ENCODE measurements around the gene TRIM63. TPM values are rescaled to one million over a fixed set of nuclear protein-coding genes. Genes with fewer than 3 reads are reported as not detected.

The TRIM63 gene
- total and polyA plus RNA-seq, 2 of the 13 experiments (the other 11 are each of a cell fraction or from before 2014, with no cell fraction given) = not detected

DNA sequence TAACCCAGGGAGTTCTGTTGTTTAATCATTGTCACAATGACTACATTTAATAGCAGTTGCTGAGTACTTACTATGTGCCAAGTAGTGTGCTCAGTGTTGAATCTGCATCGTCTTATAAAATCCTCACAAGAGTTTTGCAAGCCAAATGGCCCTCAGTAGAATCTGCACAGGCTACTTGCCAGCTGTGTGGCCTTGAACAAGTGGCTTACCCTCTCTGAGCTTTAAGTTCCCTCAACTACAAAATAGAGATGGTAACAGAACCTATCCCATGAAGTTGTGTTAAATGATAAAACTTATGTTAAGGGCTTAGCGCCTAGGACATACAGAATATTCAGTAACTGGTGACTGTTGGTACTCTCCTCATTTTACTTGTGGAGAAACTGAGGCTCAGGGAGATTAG, 12.4 kb downstream of the TRIM63 start:
- intact Hi-C loops (cut with micrococcal nuclease; ENCODE audit: unreplicated experiment) (no loop called here), in situ Hi-C loops (cut with HindIII; ENCODE audit: extremely low pct_ligation_motif_present, low pct_unique_long_range_greater_than_20kb) (no loop called here)
- H3K9me3 ChIP-seq (ENCODE audit: low read length) = no peaks in the 10 kb centered on the region
- H2AFZ ChIP-seq (ENCODE audit: low read length) = no peak overlapping the region
- H3K27me3 ChIP-seq (ENCODE audit: control insufficient read depth in 1 of 2, insufficient read depth in 2 of 2, low read length in 2 of 2) = peaks cover 3 to 49% of the 10 kb centered on the region in 2 experiments; a peak in 3 of 5 replicates
- ATAC-seq (no peak), FAIRE-seq (no peak), DNase-seq (ENCODE audit: low spot score) (no peak)
- ChIA-PET CTCF (ENCODE audit: low intra/inter-chr PET ratio, low total read pairs) (no interaction called here), POLR2A (no interaction called here)
- no TSS peak for BruUV-seq (replicated peaks)
- no peak overlapping the region for H3K4me2 ChIP-seq (ENCODE audit: low read depth, low read length)
- no peaks in the 10 kb centered on the region for H3K79me2 ChIP-seq (ENCODE audit: insufficient read depth, low read length)
- H3K27ac ChIP-seq (ENCODE audit: extremely low read length, insufficient read depth, low read length) = no peak overlapping the region
- no peak overlapping the region for H3K4me3 ChIP-seq (replicated peaks in 1 of 3; ENCODE audit: insufficient read depth in 1 of 3, low read depth in 2 of 3, low read length in 3 of 3)
- no peak overlapping the region for H3K9ac ChIP-seq (ENCODE audit: insufficient read depth, low read depth, low read length)
- H4K20me1 ChIP-seq (ENCODE audit: insufficient read depth, low read length) = no peaks in the 10 kb centered on the region
- whole genome bisulfite sequencing (ENCODE audit: low lambda C conversion rate) = 30% methylated on average over 2 of the region's 2 CpGs
- no peaks in the 10 kb centered on the region for H3K36me3 ChIP-seq (replicated peaks in 1 of 2; ENCODE audit: control insufficient read depth in 1 of 2, insufficient read depth in 2 of 2, low read length in 2 of 2)
- no peaks in the 10 kb centered on the region for H3K4me1 ChIP-seq (ENCODE audit: insufficient read depth, low read length)
- no peak for TF ChIP-seq ZNF850 (CRISPR knock-in tag; conservative IDR thresholded peaks at IDR 0.05)
- no peak for TF ChIP-seq THAP8 (CRISPR knock-in tag; IDR thresholded peaks at IDR 0.05; ENCODE audit: borderline replicate concordance)
- TF ChIP-seq, protein P1, sequence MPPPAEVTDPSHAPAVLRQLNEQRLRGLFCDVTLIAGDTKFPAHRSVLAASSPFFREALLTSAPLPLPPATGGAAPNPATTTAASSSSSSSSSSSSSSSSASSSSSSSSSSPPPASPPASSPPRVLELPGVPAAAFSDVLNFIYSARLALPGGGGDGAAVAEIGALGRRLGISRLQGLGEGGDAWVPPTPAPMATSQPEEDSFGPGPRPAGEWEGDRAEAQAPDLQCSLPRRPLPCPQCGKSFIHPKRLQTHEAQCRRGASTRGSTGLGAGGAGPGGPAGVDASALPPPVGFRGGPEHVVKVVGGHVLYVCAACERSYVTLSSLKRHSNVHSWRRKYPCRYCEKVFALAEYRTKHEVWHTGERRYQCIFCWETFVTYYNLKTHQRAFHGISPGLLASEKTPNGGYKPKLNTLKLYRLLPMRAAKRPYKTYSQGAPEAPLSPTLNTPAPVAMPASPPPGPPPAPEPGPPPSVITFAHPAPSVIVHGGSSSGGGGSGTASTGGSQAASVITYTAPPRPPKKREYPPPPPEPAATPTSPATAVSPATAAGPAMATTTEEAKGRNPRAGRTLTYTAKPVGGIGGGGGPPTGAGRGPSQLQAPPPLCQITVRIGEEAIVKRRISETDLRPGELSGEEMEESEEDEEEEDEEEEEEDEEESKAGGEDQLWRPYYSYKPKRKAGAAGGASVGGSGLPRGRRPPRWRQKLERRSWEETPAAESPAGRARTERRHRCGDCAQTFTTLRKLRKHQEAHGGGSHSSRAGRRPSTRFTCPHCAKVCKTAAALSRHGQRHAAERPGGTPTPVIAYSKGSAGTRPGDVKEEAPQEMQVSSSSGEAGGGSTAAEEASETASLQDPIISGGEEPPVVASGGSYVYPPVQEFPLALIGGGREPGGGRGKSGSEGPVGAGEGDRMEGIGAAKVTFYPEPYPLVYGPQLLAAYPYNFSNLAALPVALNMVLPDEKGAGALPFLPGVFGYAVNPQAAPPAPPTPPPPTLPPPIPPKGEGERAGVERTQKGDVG (CRISPR knock-in tag; IDR thresholded peaks at IDR 0.05; ENCODE audit: borderline replicate concordance) = no peak
- no peak for TF ChIP-seq ETV6 (CRISPR knock-in tag; conservative IDR thresholded peaks at IDR 0.05)
- no peak for TF ChIP-seq PHB2 (IDR thresholded peaks at IDR 0.05; ENCODE audit: partially characterized antibody)
- no peak for TF ChIP-seq CSRNP2 (CRISPR knock-in tag; conservative IDR thresholded peaks at IDR 0.05; ENCODE audit: low read depth)
- TF ChIP-seq, protein P2, sequence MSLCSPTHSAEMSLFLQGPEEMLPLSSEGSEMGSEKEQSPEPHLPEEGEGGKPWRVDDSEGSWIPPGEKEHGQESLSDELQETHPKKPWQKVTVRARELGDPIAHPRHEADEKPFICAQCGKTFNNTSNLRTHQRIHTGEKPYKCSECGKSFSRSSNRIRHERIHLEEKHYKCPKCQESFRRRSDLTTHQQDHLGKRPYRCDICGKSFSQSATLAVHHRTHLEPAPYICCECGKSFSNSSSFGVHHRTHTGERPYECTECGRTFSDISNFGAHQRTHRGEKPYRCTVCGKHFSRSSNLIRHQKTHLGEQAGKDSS (CRISPR knock-in tag; IDR thresholded peaks at IDR 0.05; ENCODE audit: borderline replicate concordance, low read depth) = no peak
- no peak for TF ChIP-seq HOXA9 (CRISPR knock-in tag; IDR thresholded peaks at IDR 0.05; ENCODE audit: borderline replicate concordance)
- TF ChIP-seq REPIN1 (CRISPR knock-in tag; IDR thresholded peaks at IDR 0.05; ENCODE audit: borderline replicate concordance, low read depth) = no peak
- no peak for TF ChIP-seq JARID2 (CRISPR knock-in tag; IDR thresholded peaks at IDR 0.05; ENCODE audit: insufficient replicate concordance)
- TF ChIP-seq, protein P3, sequence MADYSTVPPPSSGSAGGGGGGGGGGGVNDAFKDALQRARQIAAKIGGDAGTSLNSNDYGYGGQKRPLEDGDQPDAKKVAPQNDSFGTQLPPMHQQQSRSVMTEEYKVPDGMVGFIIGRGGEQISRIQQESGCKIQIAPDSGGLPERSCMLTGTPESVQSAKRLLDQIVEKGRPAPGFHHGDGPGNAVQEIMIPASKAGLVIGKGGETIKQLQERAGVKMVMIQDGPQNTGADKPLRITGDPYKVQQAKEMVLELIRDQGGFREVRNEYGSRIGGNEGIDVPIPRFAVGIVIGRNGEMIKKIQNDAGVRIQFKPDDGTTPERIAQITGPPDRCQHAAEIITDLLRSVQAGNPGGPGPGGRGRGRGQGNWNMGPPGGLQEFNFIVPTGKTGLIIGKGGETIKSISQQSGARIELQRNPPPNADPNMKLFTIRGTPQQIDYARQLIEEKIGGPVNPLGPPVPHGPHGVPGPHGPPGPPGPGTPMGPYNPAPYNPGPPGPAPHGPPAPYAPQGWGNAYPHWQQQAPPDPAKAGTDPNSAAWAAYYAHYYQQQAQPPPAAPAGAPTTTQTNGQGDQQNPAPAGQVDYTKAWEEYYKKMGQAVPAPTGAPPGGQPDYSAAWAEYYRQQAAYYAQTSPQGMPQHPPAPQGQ (CRISPR knock-in tag; IDR thresholded peaks at IDR 0.05; ENCODE audit: borderline replicate concordance) = no peak
- no peak for TF ChIP-seq SCMH1 (CRISPR knock-in tag; IDR thresholded peaks at IDR 0.05; ENCODE audit: borderline replicate concordance)
